A172 (cell line): ENCODE measurements around the gene GIPC1. TPM values are rescaled to one million over a fixed set of nuclear protein-coding genes. Genes with fewer than 3 reads are reported as not detected.
"Not testable (repeated sequence)": the region's sequence is repeated elsewhere in the genome, so short reads cannot be mapped to it uniquely, and the experiment has no call there.

ENCODE experiments used
- DNase-seq: peaks from one replicate; pipeline ENCODE4 v3.0.0-alpha.2; 2015; ENCODE audit warnings: low spot score
- total RNA-seq: library from RNA; depleted of rRNA; stranded (reverse); fragments of >200 nt; shearing (Covaris generic); gene quantifications from 2 replicates; pipeline ENCODE4 v1.2.3, GENCODE V29; 2014

GIPC1 gene
- total RNA-seq, 1 experiment from 2014 or later, result 302 TPM

DNA sequence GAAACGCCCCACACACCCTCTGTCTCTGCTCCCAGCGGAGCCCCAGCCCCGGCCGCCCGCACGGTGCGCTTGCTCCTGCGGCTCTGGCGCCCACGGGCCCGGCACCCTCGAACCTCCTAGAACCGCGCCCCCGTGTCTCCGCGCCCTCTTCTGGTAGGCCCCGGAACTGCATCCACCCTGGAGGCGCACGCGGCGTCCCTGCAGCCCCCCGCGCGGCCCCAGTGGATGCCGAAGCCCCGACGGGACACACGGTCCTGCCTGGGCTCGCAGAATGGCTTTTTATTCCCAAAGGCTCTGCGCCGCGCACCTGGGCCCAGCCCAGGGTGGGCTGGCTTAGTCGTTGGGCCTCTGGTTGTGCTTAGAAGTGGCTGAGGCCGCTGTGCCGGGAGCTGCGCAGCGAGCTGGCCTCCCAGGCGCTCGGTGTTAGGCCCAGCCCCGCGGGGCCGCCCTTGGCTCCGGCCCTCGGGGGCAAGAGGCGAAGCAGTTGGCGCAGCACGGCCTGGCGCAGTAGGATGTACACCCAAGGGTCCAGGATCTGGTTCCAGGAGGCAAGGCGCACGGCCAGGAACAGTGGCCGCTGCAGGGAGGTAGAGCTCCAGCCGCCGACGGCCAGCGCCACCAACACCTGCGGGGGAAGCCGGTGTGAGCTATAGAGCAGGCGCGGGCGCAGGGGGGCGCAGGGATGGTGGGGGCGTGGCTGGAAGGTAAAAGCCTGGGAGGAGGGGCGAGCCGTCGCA lies 23.6 kb downstream of the GIPC1 start:
- DNase-seq, result no peak

DNA sequence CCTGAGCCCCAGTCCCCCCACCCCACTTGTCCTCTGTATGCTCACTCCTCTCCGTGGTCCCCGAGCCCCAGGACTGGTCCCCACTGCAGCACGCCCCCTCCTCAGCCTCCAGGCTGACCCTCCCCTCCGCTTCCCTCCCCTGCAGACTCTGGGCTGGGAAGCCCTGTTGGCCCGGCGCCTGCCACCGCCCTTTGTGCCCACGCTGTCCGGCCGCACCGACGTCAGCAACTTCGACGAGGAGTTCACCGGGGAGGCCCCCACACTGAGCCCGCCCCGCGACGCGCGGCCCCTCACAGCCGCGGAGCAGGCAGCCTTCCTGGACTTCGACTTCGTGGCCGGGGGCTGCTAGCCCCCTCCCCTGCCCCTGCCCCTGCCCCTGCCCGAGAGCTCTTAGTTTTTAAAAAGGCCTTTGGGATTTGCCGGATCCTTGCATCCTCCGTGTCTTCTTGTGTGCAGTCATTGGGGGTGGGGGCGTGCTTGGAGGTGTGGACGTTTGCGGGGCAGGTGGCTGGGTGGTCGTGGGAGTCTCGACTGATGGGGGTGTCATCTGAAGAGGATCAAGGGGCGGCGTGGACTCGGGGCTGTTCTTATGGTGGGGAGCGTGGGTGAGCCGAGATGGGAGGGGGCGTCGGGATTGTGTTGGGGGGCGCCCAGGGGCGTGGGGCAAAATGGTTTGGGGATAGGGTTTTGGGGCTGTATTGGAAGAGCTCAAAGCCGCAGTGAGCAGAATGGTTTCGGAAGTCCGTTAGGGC lies 24.3 kb downstream of the GIPC1 start:
- DNase-seq, result no peak

DNA sequence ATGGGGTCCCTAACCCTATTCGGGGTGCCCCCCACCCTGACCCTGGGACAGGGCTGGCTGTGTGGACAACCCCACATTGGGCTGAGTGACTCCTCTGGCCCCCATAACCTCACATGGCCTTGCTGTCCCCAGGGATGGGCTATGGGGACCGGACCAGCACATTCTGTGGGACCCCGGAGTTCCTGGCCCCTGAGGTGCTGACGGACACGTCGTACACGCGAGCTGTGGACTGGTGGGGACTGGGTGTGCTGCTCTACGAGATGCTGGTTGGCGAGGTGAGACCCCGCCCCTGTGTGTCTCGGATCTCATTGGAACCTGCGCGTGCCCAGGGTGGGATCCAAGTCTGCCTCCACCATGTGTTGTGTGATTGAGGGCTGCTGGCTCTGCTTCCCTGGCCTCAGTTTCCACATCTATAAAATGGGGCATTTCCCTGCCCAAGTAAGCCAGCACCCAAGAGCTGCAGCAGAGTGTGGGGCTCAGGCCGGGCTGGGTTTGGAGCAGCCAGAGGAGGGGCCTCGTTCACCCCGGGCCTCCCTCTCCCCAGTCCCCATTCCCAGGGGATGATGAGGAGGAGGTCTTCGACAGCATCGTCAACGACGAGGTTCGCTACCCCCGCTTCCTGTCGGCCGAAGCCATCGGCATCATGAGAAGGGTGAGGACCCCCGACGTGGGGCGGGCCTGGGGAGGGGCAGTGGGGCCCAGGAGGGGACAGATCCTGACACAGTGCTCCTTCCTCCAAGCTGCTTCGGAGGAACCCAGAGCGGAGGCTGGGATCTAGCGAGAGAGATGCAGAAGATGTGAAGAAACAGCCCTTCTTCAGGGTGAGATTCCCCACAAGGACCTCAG lies 25.7 kb downstream of the GIPC1 start:
- no peak for DNase-seq

DNA sequence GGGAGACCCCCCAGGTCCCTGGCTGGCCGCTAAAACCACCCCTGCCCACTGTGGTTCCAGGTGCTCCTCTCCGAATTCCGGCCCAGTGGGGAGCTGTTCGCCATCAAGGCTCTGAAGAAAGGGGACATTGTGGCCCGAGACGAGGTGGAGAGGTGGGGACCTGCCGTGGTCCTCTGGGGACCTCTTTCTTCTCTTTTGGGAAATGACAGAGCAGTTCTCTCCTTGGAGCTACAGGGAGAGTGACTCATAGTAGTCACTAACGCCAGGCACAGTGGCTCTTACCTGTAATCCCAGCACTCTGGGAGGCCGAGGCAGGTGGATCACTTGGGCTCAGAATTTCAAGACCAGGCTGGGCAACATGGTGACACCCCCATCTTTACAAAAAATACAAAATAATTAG lies 28.1 kb downstream of the GIPC1 start:
- no peak for DNase-seq

DNA sequence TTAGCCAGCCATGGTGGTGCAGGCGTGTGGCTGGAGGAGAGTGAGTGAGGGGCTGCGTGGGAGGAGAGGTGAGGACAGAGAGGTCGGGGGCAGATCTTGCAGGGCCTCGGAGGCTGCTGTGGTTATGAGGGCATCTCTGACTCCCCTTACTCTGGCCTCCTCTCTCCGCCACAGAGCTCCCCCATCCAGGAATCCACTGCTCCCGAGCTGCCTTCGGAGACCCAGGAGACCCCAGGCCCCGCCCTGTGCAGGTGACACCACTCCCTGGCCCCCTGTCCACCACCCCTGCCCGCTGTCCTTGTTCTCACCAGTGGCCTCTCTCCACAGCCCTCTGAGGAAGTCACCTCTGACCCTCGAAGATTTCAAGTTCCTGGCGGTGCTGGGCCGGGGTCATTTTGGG lies 28.5 kb downstream of the GIPC1 start:
- DNase-seq, result no peak

DNA sequence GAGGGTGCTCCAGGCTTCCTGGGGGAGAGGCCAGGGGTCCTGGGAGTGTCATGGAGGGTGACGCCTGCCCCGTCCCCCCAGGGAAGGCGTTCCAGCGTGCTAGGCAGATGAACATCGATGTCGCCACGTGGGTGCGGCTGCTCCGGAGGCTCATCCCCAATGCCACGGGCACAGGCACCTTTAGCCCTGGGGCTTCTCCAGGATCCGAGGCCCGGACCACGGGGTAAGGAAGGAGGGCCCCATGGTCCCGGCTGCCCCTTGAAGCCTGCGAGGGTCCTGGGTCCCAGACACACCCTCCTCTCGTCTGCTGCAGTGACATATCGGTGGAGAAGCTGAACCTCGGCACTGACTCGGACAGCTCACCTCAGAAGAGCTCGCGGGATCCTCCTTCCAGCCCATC lies 32.2 kb downstream of the GIPC1 start:
- DNase-seq, result no peak

DNA sequence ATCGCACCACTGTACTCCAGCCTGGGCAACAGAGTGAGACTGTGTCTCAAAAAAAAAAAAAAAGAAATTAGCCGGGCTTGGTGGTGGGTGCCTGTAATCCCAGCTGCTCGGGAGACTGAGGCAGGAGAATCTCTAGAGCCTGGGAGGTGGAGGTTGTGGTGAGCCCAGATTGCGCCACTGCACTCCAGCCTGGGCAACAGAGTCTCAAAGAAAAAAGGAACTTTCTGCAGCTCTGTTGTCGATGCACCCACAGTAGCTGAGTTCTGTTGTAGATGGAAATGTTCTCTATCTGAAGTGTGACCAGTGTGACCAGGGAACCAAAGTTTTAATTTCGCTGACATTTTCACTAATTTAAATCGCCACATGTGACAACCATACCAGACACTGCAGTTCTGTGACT lies 33.5 kb downstream of the GIPC1 start:
- DNase-seq, result not testable (repeated sequence)

DNA sequence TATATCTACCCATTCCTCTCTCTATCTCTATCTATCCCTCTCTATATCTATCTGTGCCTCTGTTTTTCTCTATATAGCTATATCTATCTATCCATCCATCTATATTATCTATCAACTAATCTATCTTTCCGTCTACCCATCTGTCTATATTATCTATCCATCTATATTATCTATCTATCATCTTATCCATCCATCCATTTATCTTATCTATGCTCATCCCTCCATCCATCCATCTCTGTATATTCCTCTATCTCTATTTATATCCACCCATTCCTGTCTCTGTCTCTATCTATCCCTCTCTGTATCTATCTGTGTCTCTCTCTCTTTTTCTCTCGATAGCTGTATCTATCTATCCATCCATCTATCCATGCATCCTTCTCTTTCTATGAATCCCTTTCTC lies 35.0 kb downstream of the GIPC1 start:
- no peak for DNase-seq

DNA sequence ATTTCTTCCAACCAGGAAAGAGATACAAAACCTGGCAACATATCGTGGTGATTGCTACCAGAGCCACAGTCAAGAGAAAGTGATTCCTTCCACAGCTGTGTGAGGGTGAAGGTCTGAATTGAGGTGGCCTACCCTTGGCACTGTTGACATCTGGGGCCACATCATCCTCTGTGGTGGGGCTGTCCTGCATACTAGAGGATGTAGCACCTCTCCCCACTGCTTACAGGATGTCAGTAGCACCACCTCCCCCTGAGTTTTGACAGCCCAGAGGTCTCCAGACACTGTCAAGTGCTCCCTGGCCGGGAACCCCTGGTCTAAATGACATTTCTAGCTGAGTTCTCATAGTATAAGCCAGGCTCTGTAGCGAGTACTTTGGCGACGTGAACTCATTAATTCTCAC lies 36.2 kb downstream of the GIPC1 start:
- no peak for DNase-seq

DNA sequence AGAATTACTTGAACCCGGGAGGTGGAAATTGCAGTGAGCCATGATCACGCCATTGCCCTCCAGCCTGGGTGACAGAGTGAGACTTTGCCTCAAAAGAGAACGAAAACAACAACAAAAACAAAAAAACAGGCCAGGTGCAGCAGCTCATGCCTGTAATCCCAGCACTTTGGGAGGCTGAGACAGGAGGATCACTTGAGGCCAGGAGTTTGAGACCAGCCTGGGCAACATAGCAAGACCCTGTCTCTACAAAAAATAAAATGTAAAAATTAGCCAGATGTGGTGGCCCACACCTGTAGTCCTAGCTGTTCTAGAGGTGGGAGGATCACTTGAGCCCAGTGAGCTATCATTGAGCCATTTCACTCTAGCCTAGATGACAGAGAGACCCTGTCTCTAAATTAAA lies 43.6 kb downstream of the GIPC1 start:
- not testable (repeated sequence) for DNase-seq

DNA sequence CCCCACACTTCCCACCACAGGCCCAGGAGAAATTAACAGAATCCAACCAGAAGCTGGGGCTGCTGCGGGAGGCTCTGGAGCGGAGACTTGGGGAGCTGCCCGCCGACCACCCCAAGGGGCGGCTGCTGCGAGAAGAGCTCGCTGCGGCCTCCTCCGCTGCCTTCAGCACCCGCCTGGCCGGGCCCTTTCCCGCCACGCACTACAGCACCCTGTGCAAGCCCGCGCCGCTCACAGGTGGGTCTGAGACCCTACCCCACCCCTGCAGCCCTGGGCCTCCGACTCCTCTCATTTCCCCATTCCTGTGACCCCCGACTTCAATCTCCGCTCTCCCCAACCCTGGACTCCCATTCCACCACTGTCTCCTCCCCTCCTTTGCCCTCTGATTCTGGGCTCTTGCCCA lies 45.1 kb downstream of the GIPC1 start:
- DNase-seq, result no peak

DNA sequence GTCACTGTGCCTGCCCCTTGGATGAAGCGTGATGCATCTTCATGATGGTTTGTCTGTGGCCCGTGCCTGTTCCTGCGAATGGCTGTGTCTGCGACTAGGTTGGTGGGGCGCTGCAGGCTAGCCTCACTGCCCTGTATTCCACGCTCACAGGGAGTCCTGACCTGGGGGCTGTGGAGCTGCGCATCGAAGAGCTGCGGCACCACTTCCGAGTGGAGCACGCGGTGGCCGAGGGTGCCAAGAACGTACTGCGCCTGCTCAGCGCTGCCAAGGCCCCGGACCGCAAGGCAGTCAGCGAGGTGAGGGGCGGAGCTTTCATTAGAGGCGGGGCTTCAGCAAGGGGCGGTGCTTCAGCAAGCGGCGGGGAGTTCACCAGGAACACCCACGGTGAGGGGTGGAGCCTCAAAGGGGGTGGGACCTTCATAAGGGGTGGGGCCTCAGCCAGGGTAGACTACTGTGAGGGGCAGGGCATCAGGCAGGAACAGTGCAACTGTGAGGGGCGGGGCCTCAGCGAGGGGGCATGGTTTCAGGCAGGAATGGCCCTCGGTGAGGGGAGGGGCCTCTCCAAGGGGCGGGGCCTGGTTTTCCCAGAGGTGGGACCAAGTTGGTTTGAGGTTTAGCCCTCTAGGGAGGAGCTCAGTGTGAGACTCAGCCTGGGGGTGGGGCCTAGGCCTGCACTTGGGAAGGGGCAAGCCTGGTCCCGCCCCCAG lies 45.6 kb downstream of the GIPC1 start:
- DNase-seq, result peak; percentile 82

DNA sequence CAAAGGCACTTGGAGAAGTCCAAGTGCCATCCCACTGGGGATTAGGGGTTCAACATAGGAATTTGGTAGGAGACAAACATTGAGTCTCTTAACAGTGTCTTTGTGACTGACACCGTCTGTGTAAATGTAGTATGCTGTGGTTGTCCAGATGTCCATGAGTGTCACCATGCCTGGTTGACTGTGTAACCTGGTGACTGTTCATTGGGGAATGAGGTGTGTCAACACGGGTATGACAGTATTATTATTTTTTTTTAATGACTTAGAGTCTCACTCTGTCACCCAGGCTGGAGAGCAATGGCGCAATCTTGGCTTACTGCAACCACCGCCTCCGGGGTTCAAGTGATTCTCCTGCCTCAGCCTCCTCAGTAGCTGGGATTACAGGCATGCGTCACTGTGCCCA lies 46.6 kb downstream of the GIPC1 start:
- no peak for DNase-seq

DNA sequence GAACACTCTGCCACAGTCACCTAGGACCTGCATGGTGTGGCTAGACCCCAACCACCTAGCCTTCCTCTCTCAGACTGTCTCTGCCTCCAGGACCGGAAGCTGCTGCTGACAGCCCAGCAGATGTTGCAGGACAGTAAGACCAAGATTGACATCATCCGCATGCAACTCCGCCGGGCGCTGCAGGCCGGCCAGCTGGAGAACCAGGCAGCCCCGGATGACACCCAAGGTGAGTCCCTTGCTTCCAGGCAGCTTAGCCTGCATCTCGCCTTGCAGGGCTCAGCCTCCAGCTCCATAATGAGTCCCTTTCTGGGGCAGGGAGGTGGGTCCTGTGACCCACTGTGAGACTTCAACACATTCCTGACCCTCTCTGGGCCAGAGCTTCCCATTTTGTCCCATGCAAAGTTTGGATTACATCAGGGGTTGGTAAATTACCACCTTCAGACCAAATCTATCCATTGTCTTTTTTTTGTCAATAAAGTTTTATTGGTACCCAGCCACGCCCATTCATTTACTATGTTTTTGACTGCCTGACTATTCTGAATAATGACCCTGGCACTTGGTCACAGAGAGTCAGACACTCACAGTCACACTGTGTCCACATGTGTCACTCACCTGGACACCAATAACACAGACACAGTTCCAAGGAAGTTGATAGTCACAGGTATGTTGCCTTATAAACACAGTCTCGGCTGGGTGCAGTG lies 49.4 kb downstream of the GIPC1 start:
- DNase-seq, result no peak

DNA sequence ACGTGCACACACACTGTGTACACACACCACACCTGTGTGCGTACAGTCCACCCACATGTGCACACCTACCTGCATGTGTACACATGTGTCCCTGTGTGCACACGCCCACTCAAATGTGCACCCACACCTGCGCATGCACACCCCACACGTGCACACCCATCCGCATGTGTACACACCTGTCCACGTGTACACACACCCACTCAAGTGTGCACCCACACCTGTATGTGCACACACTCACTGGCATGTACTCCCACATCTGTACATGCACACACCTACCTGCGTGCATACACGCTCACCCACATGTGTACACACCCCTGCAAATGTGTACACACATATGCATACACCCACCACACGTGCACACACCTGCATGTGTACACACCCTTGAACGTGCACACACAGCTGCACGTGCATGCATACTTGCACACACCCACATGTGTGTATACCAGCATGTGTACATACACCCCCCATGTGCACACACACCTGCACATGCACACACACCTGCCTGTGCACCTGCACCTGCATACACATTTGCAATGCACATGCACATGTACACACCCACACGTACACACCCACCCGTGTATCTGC lies 52.2 kb downstream of the GIPC1 start:
- DNase-seq, result no peak

DNA sequence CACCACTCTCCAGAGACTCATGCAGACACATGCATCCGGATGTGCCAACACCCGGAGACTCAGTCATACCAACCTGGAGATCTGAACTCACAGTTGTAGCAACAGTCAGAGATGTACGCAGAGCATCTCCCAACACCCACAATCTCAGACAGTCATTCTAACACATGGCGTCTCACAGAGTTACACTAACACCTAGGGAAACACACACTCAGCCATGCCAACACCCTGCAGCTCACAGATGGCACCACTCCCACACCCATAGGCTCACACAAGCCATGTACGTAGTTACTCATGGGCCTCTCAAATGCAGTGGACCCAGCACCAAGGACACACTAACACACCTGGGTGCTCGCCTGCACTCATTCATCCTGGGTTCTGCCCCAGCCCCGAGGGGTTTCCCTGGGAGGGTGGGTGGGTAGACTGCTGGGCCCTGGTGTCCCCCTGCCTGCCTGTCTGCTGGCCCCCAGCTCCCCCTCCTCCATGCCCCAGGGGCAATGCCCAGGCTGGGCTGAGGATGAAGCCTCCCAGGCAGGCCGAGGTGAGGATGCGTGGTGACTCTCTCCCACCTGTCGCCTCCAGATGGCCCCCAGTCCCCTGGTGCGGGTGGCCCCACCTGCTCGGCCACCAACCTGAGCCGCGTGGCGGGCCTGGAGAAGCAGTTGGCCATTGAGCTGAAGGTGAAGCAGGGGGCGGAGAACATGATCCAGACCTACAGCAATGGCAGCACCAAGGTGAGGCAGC lies 52.9 kb downstream of the GIPC1 start:
- no peak for DNase-seq

DNA sequence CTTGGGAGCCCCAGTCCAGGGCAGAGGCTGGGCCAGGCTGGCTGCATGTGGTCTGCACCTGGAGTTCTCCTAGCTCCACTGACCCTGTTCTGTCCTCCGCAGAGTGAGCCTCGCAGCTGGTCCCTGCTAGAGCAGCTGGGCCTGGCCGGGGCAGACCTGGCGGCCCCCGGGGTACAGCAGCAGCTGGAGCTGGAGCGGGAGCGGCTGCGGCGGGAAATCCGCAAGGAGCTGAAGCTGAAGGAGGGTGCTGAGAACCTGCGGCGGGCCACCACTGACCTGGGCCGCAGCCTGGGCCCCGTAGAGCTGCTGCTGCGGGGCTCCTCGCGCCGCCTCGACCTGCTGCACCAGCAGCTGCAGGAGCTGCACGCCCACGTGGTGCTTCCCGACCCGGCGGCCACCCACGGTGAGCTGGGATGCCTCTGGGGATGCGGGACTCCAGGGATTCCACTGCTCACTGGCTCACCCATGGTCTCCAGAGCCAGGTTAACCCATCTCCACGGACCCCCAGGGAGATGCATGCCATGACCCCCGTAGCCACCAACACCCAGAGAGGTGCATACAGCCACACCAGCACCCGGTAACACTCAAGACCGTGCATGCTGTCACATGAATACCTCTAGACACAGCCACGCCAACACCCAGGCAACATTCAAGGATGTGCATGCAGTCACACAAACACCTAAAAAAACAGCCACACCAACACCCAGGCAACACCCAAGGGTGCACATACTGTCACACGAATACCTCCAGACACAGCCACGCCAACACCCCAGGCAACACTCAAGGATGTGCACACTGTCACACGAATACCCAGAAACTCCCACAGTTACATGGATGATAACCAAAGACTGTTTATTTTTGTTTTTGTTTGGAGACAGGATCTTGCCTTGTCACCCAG lies 54.6 kb downstream of the GIPC1 start:
- no peak for DNase-seq

DNA sequence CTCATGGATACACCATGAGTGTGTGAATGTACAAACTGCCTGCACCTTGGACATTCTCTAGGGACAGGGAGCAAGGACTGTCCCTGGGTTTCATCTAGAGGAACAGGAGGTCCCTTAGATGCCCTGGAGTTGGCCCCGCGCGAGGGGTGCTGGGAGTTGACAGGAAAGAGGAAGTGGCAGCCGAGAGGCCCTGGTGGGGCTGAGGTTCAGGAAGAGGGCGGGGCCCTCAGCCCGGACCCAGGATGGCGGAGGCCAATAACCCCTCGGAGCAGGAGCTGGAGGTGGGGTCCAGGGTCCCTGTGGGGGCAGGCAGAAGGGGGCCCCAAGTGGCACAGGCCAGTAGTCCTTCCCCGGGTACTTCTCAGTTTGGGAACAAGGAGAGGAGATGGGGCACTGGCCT lies 55.9 kb downstream of the GIPC1 start:
- no peak for DNase-seq

DNA sequence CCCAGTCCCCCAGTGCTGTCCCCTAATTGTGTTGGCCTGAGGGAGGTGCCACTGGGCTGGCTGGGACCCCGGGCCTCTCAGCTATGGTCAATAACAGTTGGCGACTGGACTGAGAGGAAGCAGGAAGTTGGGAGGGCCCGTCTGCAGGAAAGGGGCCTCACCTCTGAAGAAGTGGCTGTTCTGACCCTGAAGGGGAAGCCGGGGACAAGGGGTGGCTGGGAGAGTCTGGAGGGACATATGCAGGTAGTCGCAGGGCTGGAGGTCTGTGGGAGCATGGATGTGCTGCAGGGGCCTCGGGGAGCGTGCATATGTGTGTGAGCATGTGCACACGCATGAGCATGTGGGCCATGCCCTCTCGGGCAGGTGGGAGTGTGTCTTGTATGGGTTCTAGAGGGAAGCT lies 56.9 kb downstream of the GIPC1 start:
- DNase-seq, result no peak
